Stimulated activated CD8-positive, alpha-beta memory T cell treated with anti-CD3 and anti-CD28 coated beads, Interleukin-2, amount 100 ng/mL, for 1 hour (primary cell): ENCODE measurements around the gene SERPINC1.
"Not testable (repeated sequence)": the region's sequence is repeated elsewhere in the genome, so short reads cannot be mapped to it uniquely, and the experiment has no call there.

Source experiments
- DNase-seq, 2 donors: peaks; one replicate each; pipeline ENCODE4 v3.0.0-alpha.2; 2020; ENCODE audit warnings: low read depth in 2 of 2

Gene SERPINC1

DNA sequence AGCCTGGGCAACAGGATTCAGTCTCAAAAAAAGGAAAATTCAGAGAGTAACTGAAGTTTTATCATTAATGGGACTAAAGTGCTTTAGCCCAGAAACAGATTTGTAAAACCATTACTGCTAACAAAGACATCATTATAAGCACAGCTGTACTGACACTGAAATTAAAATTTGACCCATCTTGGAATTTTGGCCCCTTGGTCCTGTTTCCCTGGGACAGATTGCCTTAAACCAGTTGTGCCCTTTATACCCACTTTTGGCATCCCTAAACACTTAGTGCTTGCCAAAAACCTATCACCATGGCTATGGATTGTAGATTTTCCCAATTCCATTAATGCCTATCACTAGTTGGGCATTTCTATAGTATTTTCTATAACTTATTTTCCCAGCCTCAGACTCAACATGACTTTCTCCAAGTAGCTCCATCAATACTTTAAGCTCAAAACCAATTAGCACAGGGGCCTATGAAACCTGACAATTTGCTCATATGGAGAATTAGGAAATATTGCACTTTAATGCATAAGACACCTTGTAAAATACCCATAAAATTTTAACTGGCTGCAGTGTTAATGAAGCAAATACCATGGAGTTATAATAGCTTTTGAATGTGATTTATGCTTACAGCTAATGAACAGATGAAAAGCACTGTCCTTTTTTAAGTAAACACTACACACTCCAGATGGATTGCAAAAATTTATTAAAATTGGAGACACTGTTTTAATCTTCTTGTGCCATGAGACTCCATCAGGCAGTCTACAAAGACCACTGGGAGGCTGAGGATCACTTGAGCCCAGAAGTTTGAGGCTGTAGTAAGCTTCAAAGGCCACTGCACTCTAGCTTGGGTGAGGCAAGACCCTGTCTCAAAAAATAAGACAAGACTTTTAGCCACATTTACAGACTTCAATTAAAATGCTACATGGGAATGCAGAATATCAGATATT, 53.6 kb downstream of the SERPINC1 start:
- DNase-seq: no peak

DNA sequence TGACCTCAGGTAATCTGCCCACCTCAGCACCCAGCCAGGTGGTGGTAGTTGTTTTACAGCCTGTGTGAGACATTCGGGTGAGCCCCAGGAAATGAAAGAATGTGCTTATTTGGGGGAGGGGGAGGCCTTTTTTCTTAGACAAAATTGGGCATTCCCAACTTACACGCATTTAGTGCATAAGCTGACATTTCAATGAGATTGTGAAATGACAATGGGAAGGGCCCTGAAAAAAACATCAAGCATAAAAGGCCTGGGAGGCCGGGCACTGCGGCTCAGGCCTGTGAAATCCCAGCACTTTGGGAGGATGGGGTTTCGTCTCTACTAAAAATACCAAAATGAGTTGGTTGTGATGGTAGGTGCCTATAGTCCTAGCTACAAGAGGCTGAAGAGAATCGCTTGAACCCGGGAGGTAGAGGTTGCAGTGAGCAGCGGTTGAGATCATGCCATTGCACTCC, 54.3 kb downstream of the SERPINC1 start:
- no peak for DNase-seq

DNA sequence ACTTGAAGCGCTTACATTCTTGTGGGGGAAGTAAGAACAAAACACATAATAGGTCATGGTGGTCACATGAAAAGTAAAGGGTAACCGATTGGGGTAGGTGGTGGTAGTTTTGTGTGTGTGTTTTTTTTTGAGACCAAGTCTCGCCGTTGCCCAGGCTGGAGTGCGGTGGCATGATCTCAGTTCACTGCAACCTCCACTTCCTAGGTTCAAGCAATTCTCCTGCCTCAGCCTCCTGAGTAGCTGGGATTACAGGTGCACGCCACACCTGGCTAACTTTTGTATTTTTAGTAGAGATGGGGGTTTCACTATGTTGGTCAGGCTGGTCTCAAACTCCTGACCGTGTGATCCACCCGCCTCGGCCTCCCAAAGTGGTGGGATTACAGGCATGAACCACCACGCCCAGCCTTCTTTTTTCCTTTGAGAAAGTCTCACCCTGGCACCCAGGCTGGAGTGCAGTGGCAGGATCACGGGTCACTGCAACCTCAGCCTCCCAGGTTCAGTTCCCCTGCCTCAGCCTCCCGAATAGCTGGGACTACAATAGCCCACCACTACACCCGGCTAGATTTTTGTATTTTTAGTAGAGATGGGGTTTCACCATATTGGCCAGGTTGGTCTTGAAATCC, 54.9 kb downstream of the SERPINC1 start:
- DNase-seq: not testable (repeated sequence)

DNA sequence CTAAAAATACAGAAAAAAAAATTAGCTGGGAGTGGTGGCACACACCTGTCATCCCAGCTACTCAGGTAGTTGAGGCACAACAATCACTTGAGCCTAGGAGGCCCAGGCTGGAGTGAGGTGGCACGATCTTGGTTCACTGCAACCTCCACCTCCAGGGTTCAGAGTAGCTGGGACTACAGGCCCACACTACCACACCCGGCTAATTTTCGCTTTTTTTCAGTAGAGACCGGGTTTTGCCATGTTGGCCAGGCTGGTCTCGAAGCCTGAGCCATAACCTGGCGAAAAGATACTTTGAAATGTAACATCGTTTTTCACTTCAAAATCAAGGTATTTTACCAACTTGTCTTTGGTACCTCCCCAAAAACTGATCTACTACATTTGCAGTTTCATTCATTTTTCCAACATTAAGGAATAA, 55.4 kb downstream of the SERPINC1 start:
- DNase-seq: no peak

DNA sequence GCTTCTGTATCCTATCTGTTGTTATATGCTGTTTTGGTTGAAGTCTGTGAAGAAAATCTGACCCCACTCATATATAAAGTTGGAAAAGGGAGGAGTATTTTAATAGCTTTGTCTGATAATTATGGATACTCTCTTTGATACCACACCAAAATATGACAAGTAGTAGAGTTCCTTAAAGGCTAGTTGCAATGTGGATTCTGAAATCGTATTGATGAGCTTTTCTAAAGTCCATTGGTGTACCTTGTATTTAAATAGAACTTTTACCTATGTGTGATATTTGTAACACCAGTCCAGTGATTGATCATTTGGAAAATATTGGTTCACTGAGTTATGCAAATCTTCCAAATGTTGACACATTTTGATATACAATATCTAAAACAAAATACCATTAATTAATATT, 57.1 kb downstream of the SERPINC1 start:
- DNase-seq: no peak

DNA sequence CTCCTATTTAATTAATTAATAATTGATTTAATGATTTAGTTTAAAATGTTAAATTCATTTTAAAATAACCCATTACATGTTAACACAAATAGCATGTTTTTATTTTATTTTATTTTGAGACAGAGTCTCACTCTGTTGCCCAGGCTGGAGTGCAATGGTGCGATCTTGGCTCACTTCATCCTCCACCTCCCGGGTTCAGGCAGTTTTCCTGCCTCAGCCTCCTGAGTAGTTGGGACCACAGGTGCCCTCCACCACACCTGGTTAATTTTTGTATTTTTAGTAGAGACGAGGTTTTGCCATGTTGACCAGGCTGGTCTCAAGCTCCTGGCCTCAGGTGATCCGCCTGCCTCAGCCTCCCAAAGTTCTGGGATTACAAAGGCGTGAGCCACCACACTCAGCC, 57.6 kb downstream of the SERPINC1 start:
- DNase-seq: not testable (repeated sequence)

GRCh38 chr1:173857363-173857917, 59.7 kb downstream of the SERPINC1 start:
- no peak for DNase-seq

DNA sequence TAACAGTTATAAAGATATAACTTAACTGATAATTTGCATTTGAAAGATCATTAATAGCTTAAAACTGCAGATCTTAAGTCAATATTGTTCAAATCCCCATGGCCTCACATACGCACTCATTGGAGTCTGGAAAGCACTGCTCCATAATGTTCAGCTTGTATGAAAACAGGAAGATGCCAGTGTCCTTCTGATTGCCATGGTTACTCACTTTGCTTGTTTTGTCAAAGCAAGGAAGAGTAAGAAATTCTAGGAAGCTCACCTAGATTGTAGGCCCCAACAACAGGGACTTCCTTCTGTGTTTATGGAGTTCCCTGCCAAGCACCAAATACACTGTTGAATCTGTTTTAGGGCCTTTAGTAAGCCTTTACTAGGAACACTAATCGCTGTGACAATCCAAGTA, 60.2 kb downstream of the SERPINC1 start:
- DNase-seq: no peak

GRCh38 chr1:173856014-173856413, 61.1 kb downstream of the SERPINC1 start:
- DNase-seq: no peak
